Left ventricle myocardium inferior (tissue), 1 donor: ENCODE results near the gene FMO2. TPM values are rescaled to one million over a fixed set of nuclear protein-coding genes. Genes with fewer than 3 reads are reported as not detected.

Experiments
- DNase-seq: peaks from one replicate; pipeline ENCODE4 v3.0.0-alpha.2; 2020
- H3K27ac ChIP-seq: fragments of 200-600 bp; replicated peaks from 2 replicates; pipeline ENCODE4 v1.8.0; 2021
- H3K27me3 ChIP-seq: fragments of 200-600 bp; 2 replicates; pipeline ENCODE4 v1.8.0; 2021; ENCODE audit warnings: low read depth
- H3K36me3 ChIP-seq: fragments of 200-600 bp; 2 replicates; pipeline ENCODE4 v1.8.0; 2021
- H3K4me1 ChIP-seq: fragments of 200-600 bp; 2 replicates; pipeline ENCODE4 v1.8.0; 2021
- H3K4me3 ChIP-seq: fragments of 200-600 bp; 2 replicates; pipeline ENCODE4 v1.8.0; 2021; ENCODE audit warnings: mild to moderate bottlenecking, moderate library complexity
- H3K9me3 ChIP-seq: fragments of 200-600 bp; replicated peaks from 2 replicates; pipeline ENCODE4 v1.8.0; 2021
- CTCF ChIP-seq: fragments of 200-600 bp; IDR thresholded peaks from 2 replicates; pipeline ENCODE4 v1.8.0; 2021; ENCODE audit warnings: antibody characterized with exemption, mild to moderate bottlenecking, borderline replicate concordance
- intact Hi-C: fragments of 100-400 bp; cut with micrococcal nuclease; formaldehyde crosslinking; loops from one replicate; pipeline ENCODE4 v1.11.0; 2022
- total RNA-seq: library from RNA; stranded (reverse); fragmentation: NEBNext Ultra II Directional; extraction: Animal tissue kit (Norgen Biotek cat#: 25700); gene quantifications from one replicate; pipeline ENCODE4 v1.2.1, GENCODE V29; 2021
- donor health status: DM: no; HTN: yes; CAD: no; lungs with severe emphysema.

Gene FMO2
- total RNA-seq, 1 donor from 2014 or later, result 49.7 TPM

GRCh38 chr1:171258429-171258828 is 73.3 kb downstream of the FMO2 start:
- intact Hi-C loops, result no loop called here
- peaks cover 26% of the 10 kb centered on the region for H3K27me3 ChIP-seq
- no peaks in the 10 kb centered on the region for H3K36me3 ChIP-seq
- peaks cover 17% of the 10 kb centered on the region for H3K4me1 ChIP-seq
- no peak overlapping the region for H3K4me3 ChIP-seq
- no peaks in the 10 kb centered on the region for H3K9me3 ChIP-seq
- no peak for DNase-seq
- TF ChIP-seq CTCF, result no peak
- H3K27ac ChIP-seq, result peak overlapping the region; percentile 51

GRCh38 chr1:171258943-171259342 is 73.8 kb downstream of the FMO2 start:
- Histone ChIP-seq H3K27ac (peak overlapping the region; percentile 51), H3K9me3 (no peaks in the 10 kb centered on the region), H3K4me3 (no peak overlapping the region), H3K36me3 (no peaks in the 10 kb centered on the region), H3K27me3 (peaks cover 21% of the 10 kb centered on the region), H3K4me1 (peaks cover 17% of the 10 kb centered on the region)
- no peak for TF ChIP-seq CTCF
- intact Hi-C loops, result no loop called here
- no peak for DNase-seq

Other genes with a start within 250 kb of the FMO2 start
- gene MROH9, start 249.8 kb upstream of the FMO2 start, total RNA-seq, result not detected
- 1.3 TPM for gene FMO3, start 94.4 kb upstream of the FMO2 start, total RNA-seq
- 0.49 TPM for gene FMO1, start 63.2 kb downstream of the FMO2 start, total RNA-seq
- 5.4 TPM for gene FMO4, start 128.9 kb downstream of the FMO2 start, total RNA-seq